ENCODE results near the gene MAP2K1. TPM values are rescaled to one million over a fixed set of nuclear protein-coding genes. Genes with fewer than 3 reads are reported as not detected.
"Not testable (repeated sequence)": the region's sequence is repeated elsewhere in the genome, so short reads cannot be mapped to it uniquely, and the experiment has no call there.

The MAP2K1 gene
- total RNA-seq, 1 experiment from 2014 or later, result 63.7 TPM

DNA sequence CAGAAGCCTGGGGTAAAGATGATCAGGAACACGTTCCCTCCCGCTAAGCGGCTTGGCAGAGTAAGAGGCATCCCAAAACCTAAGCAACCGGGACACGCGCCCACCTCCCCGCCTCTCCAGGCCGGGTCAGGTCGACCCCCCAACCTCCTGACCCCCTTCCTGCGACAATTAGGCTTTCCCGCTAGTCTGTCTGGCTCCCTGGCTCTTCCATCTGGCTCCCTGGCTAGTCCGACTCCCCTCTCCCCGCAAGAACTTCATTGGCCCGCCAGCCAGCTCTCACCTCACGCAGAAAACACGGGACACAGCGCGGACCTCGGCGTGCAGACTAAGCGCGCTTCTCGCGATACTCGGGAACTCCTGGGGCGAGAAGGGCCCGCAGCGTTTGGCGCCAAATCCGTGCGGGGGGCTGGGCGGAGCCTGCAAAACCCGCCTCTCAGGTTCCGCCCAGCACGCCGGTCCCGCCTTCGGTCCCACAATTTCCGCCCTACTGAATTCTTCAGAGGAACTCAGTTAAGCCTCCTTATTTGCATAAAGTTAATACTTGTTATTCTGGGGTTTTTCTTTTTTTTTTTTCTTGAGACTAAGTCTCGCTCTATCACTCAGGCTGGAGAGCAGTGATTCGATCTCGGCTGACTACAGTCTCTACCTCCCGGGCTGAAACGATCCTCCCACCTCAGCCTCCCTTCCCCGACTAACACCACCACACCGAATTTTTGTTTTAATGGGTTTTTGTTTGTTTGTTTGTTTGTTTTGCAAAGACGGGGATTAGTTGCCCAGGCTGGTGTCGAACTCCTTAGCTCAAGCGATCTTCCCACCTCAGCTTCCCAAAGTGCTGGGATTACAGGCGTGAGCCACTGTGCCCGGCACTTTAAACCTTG, 30.1 kb upstream of the MAP2K1 start, which contains the start of gene TIPIN:
Gene TIPIN (minus strand): TSS at position 327 of the 878 bp plus-strand sequence. CDS start 3,738 bp downstream, outside the sequence.
- Histone ChIP-seq H3K9me3 (no peaks in the 10 kb centered on the region), H3K4me1 (0 out of 2 replicates have a peak, but pooled peaks cover 5% of the 10 kb centered on the region), H3K36me3 (ENCODE audit: control insufficient read depth, insufficient read depth, low read length) (no peaks in the 10 kb centered on the region), H3K4me3 (ENCODE audit: low read depth, low read length) (peak within 1 kb of the TSS; percentile 97), H3K27me3 (replicated peaks; ENCODE audit: control insufficient read depth, insufficient read depth, low read length) (no peaks in the 10 kb centered on the region)
- peak within 1 kb of the TSS; percentile 95 for H3K4me3 Mint-ChIP-seq (ENCODE audit: unreplicated experiment)
- no peaks in the 10 kb centered on the region for H3K9me3 Mint-ChIP-seq (ENCODE audit: unreplicated experiment)
- H3K27ac Mint-ChIP-seq (ENCODE audit: unreplicated experiment), result peak within 1 kb of the TSS; percentile 99
- TF ChIP-seq, protein P1, sequence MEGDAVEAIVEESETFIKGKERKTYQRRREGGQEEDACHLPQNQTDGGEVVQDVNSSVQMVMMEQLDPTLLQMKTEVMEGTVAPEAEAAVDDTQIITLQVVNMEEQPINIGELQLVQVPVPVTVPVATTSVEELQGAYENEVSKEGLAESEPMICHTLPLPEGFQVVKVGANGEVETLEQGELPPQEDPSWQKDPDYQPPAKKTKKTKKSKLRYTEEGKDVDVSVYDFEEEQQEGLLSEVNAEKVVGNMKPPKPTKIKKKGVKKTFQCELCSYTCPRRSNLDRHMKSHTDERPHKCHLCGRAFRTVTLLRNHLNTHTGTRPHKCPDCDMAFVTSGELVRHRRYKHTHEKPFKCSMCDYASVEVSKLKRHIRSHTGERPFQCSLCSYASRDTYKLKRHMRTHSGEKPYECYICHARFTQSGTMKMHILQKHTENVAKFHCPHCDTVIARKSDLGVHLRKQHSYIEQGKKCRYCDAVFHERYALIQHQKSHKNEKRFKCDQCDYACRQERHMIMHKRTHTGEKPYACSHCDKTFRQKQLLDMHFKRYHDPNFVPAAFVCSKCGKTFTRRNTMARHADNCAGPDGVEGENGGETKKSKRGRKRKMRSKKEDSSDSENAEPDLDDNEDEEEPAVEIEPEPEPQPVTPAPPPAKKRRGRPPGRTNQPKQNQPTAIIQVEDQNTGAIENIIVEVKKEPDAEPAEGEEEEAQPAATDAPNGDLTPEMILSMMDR (IDR thresholded peaks at IDR 0.05; ENCODE audit: insufficient read depth in 1 of 2, low read depth in 1 of 2, low read length in 1 of 2, severe bottlenecking in 1 of 2, unreplicated experiment in 1 of 2), result no peak
- no TSS peak for BruUV-seq (replicated peaks)
- intact Hi-C loops (cut with micrococcal nuclease; ENCODE audit: unreplicated experiment), result loop anchor here (2.0 kb wide), 3 partner anchors 30 to 148 kb away; partner anchors contain the start of genes MAP2K1, RPL4, SNAPC5 and ZWILCH
- H3K4me1 Mint-ChIP-seq (ENCODE audit: low read depth, unreplicated experiment), result peaks cover 9% of the 10 kb centered on the region
- ChIA-PET CTCF (interaction anchor here (0.7 to 1.1 kb wide), 2 partner anchors 30 to 71 kb away, joined by 3 to 5 read pairs; partner anchors contain the start of gene MAP2K1), POLR2A (interaction anchor here (0.6 to 1.3 kb wide), 6 partner anchors 8 to 106 kb away, joined by 3 to 12 read pairs (median 5); partner anchors contain the start of gene MAP2K1)
- peak; percentile 96 for DNase-seq
- H3K36me3 Mint-ChIP-seq (ENCODE audit: insufficient read depth, unreplicated experiment), result peaks cover 33% of the 10 kb centered on the region
- no peaks in the 10 kb centered on the region for H3K27me3 Mint-ChIP-seq (ENCODE audit: insufficient read depth, unreplicated experiment)

DNA sequence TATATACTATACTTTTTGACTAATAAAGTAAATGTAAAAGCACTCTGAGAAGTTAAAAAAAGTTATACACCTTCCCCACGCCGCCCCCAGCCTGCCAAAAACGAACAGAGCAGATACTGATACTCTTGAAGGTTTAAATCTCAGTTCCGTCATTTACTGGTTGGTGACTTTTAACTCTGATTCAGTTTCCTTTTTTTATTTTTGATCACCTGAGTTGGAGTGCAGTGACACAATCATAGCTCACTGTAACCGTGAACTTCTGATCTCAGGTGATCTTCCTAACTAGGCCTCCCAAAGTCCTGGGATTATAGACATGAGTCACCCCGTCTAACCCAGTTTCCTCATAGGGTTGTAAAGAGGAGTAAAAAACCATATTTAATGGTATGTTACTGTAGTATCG, 27.0 kb upstream of the MAP2K1 start:
- Histone ChIP-seq H3K4me3 (ENCODE audit: low read depth, low read length) (no peak overlapping the region), H3K27me3 (replicated peaks; ENCODE audit: control insufficient read depth, insufficient read depth, low read length) (no peaks in the 10 kb centered on the region), H3K36me3 (ENCODE audit: control insufficient read depth, insufficient read depth, low read length) (no peaks in the 10 kb centered on the region), H3K9me3 (no peaks in the 10 kb centered on the region), H3K4me1 (peaks cover 14% of the 10 kb centered on the region)
- Mint-ChIP-seq H3K9me3 (ENCODE audit: unreplicated experiment) (no peaks in the 10 kb centered on the region), H3K27me3 (ENCODE audit: insufficient read depth, unreplicated experiment) (no peaks in the 10 kb centered on the region), H3K4me3 (ENCODE audit: unreplicated experiment) (no peak overlapping the region), H3K27ac (ENCODE audit: unreplicated experiment) (peak overlapping the region; percentile 70), H3K36me3 (ENCODE audit: insufficient read depth, unreplicated experiment) (peaks cover 14% of the 10 kb centered on the region), H3K4me1 (ENCODE audit: low read depth, unreplicated experiment) (peaks cover 16% of the 10 kb centered on the region)
- POLR2A ChIA-PET, result no interaction called here
- peak in 1 of 2 experiments; percentile 22 for DNase-seq
- BruUV-seq (replicated peaks), result no TSS peak
- CTCF ChIA-PET, result interaction anchor here (0.9 kb wide), 1 partner anchor 27 kb away, joined by 3 read pairs; the partner anchor contains the start of gene MAP2K1
- TF ChIP-seq, protein P1 (IDR thresholded peaks at IDR 0.05; ENCODE audit: insufficient read depth in 1 of 2, low read depth in 1 of 2, low read length in 1 of 2, severe bottlenecking in 1 of 2, unreplicated experiment in 1 of 2), result no peak
- intact Hi-C loops (cut with micrococcal nuclease; ENCODE audit: unreplicated experiment), result no loop called here

DNA sequence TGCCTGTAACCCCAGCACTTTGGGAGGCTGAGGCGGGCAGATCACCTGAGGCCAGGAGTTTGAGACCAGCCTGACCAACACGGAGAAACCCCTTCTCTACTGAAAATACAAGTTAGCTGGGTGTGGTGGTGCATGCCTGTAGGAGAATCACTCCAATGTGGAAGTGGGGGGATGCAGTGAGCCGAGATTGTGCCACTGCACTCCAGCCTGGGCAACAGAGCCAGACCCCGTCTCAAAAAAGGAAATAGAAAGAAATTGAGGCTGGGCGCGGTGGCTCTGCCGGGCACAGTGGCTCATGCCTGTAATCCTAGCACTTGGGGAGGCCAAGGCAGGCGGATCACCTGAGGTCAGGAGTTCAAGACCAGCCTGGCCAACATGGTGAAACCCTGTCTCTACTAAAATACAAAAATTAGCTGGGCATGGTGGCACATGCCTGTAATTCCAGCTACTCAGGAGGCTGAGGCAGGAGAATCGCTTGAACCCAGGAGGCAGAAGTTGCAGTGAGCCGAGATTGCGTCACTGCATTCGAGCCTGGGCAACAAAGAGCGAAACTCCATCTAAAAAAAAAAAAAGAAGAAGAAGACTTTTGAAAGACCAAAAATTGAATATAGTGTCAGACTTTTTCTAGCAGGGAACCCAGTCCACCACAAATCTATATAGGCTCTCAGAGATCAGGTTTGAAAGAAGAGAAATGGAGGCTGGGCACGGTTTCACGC, 24.8 kb upstream of the MAP2K1 start:
- H3K36me3 Mint-ChIP-seq (ENCODE audit: insufficient read depth, unreplicated experiment); POLR2A ChIA-PET; intact Hi-C loops (cut with micrococcal nuclease; ENCODE audit: unreplicated experiment); H3K27me3 ChIP-seq (replicated peaks; ENCODE audit: control insufficient read depth, insufficient read depth, low read length); H3K36me3 ChIP-seq (ENCODE audit: control insufficient read depth, insufficient read depth, low read length); H3K9me3 ChIP-seq; BruUV-seq (replicated peaks); CTCF ChIA-PET; DNase-seq; H3K27me3 Mint-ChIP-seq (ENCODE audit: insufficient read depth, unreplicated experiment); H3K4me3 ChIP-seq (ENCODE audit: low read depth, low read length); H3K9me3 Mint-ChIP-seq (ENCODE audit: unreplicated experiment); H3K4me3 Mint-ChIP-seq (ENCODE audit: unreplicated experiment): not testable (repeated sequence)
- H3K4me1 ChIP-seq, result peaks cover 18% of the 10 kb centered on the region
- Mint-ChIP-seq H3K4me1 (ENCODE audit: low read depth, unreplicated experiment) (peaks cover 16% of the 10 kb centered on the region), H3K27ac (ENCODE audit: unreplicated experiment) (peak overlapping the region; percentile 45)

Data from Caco-2 (cell line).